ENCODE results near the gene RNF141. TPM values are rescaled to one million over a fixed set of nuclear protein-coding genes. Genes with fewer than 3 reads are reported as not detected.

The RNF141 gene
- polyA plus RNA-seq, 1 donor from 2014 or later = 79.2 TPM

DNA sequence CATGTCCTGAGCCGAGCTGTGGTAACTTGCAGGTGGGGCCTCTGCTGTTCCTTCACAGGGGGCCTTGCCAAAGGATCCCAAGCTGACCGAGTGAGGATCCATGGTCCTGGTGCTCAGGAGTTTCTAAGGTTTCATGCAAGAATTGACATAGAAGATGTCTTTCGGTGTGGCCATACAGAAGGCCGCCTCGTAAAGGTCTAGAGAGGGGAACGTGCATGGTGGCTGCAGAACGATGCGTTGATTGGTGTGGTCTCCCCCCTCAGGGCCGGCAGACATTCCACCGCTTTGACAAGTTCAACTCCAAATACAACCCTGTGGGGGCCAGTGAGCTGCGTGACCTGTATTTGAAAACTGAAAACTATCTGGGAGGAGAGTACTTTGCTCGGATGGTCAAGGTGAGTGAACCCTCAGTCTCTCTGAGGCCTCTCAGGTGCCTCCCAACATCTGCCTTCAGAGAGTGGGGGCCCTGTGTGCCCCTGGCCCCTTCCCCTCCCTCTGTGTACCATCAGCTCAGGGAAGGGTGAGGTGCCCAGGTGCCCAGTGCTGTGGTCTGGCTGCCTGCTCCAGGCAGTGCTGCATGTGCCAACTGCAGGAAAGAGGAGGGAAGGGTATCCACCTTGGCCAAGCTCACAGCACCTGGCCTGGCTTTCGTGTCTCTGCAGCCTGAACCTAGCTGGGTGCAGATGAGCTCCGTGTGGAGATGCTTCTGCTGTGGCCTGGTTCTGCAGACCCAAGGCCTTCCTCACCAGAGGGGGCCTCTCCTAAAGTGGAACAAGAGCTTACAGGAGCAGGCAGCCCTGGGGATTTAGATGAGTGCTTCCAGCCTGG, 46.1 kb downstream of the RNF141 start:
- Histone ChIP-seq H3K27me3 (ENCODE audit: insufficient read depth, low read depth, low read length) (no peaks in the 10 kb centered on the region), H3K9ac (ENCODE audit: low read length) (no peak overlapping the region), H3F3A (ENCODE audit: insufficient read depth, low read length, poor library complexity, severe bottlenecking) (no peaks in the 10 kb centered on the region), H3K9me3 (ENCODE audit: low read length) (no peaks in the 10 kb centered on the region), H4K20me1 (ENCODE audit: insufficient read depth) (no peaks in the 10 kb centered on the region), H3K4me2 (ENCODE audit: low read length) (no peak overlapping the region), H3K4me3 (ENCODE audit: low read length) (no peak overlapping the region), H3K9me2 (ENCODE audit: insufficient read depth, low read length) (no peaks in the 10 kb centered on the region), H3K27ac (ENCODE audit: low read length) (no peak overlapping the region), H3K79me2 (replicated peaks; ENCODE audit: insufficient read depth, low read length) (no peaks in the 10 kb centered on the region), H2AFZ (ENCODE audit: low read depth, low read length) (no peak overlapping the region), H3K36me3 (ENCODE audit: insufficient read depth, low read length) (no peaks in the 10 kb centered on the region)
- no peak for TF ChIP-seq EP300 (conservative IDR thresholded peaks at IDR 0.05; ENCODE audit: poor library complexity, severe bottlenecking)
- TF ChIP-seq RAD21 (conservative IDR thresholded peaks at IDR 0.05) = no peak

DNA sequence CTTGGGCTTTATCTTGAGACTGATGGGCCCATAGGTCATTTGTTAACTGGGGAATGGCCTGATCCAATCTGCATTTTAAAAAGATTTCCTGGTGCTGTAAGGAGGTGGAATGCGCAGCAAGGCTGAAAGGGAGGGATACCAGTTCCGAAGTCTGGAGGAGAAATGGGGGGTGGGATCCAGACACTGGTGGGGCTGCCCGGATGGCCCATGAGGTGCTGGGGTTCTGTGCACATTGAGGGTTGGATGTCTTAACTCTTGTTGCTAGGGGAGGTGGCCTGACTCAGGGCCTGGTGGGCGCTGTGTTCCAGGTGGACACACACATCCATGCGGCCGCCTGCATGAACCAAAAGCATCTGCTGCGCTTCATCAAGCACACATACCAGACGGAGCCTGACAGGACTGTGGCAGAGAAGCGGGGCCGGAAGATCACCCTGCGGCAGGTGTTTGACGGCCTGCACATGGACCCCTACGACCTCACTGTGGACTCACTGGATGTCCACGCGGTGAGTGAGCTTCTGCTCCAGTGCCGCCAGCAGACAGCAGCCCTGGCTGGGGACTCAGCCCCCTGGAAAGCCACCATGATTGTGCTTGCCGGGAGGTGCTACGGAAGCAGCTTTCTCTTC, 47.8 kb downstream of the RNF141 start:
- Histone ChIP-seq H2AFZ (ENCODE audit: low read depth, low read length) (no peak overlapping the region), H3K27ac (ENCODE audit: low read length) (no peak overlapping the region), H3K36me3 (ENCODE audit: insufficient read depth, low read length) (no peaks in the 10 kb centered on the region), H4K20me1 (ENCODE audit: insufficient read depth) (no peaks in the 10 kb centered on the region), H3K9me2 (ENCODE audit: insufficient read depth, low read length) (no peaks in the 10 kb centered on the region), H3K9me3 (ENCODE audit: low read length) (no peaks in the 10 kb centered on the region), H3K79me2 (replicated peaks; ENCODE audit: insufficient read depth, low read length) (no peaks in the 10 kb centered on the region), H3K9ac (ENCODE audit: low read length) (no peak overlapping the region), H3K4me2 (ENCODE audit: low read length) (no peak overlapping the region), H3F3A (ENCODE audit: insufficient read depth, low read length, poor library complexity, severe bottlenecking) (no peaks in the 10 kb centered on the region), H3K27me3 (ENCODE audit: insufficient read depth, low read depth, low read length) (no peaks in the 10 kb centered on the region), H3K4me3 (ENCODE audit: low read length) (no peak overlapping the region)
- TF ChIP-seq EZH2 (IDR thresholded peaks at IDR 0.05; ENCODE audit: borderline replicate concordance, insufficient read depth, low read length, poor library complexity, severe bottlenecking) (no peak), MXI1 (conservative IDR thresholded peaks at IDR 0.05; ENCODE audit: poor library complexity, severe bottlenecking) (no peak), REST (IDR thresholded peaks at IDR 0.05; ENCODE audit: borderline replicate concordance) (no peak), POLR2AphosphoS5 (IDR thresholded peaks at IDR 0.05) (no peak), CTCF (IDR thresholded peaks at IDR 0.05; ENCODE audit: poor library complexity, severe bottlenecking) (no peak), TAF1 (IDR thresholded peaks at IDR 0.05; ENCODE audit: low read depth) (no peak), SMC3 (conservative IDR thresholded peaks at IDR 0.05; ENCODE audit: poor library complexity) (no peak), EP300 (conservative IDR thresholded peaks at IDR 0.05; ENCODE audit: poor library complexity, severe bottlenecking) (no peak), RAD21 (conservative IDR thresholded peaks at IDR 0.05) (no peak)

All from neural cell (in vitro differentiated cells).